ENCODE measurements around the gene CELF1.

CELF1 gene

DNA sequence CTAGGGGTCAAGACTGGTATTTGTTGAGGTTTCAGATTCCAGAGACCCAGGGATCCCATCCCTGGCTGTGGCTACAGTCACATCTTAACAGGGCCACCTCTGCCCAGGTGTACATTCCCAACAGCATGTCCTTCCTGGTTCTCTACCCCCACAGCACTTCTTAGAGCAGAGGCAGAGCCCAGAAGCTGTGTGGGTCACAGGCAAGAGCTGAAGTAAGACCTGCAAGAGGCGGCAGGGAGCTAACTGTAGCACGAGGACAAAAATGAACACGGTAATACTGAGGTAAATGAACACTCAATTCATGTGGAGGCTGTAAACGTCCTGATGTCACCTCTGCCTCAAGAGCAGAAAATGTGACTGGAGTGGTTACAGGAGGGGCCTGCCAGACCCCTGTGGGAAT is 82.3 kb downstream of the CELF1 start:
- Histone ChIP-seq H3K36me3 (peaks cover 88% of the 10 kb centered on the region), H3K27ac (no peak overlapping the region), H3K9me3 (no peaks in the 10 kb centered on the region), H3K4me1 (ENCODE audit: control insufficient read depth in 1 of 2, insufficient read depth in 1 of 2, low read depth in 1 of 2, low read length in 1 of 2) (no peaks in the 10 kb centered on the region), H3K27me3 (no peaks in the 10 kb centered on the region), H3K4me3 (ENCODE audit: low read depth in 1 of 2, low read length in 1 of 2) (no peak overlapping the region)
- TF ChIP-seq, protein P1, sequence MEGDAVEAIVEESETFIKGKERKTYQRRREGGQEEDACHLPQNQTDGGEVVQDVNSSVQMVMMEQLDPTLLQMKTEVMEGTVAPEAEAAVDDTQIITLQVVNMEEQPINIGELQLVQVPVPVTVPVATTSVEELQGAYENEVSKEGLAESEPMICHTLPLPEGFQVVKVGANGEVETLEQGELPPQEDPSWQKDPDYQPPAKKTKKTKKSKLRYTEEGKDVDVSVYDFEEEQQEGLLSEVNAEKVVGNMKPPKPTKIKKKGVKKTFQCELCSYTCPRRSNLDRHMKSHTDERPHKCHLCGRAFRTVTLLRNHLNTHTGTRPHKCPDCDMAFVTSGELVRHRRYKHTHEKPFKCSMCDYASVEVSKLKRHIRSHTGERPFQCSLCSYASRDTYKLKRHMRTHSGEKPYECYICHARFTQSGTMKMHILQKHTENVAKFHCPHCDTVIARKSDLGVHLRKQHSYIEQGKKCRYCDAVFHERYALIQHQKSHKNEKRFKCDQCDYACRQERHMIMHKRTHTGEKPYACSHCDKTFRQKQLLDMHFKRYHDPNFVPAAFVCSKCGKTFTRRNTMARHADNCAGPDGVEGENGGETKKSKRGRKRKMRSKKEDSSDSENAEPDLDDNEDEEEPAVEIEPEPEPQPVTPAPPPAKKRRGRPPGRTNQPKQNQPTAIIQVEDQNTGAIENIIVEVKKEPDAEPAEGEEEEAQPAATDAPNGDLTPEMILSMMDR (IDR thresholded peaks at IDR 0.05) = no peak

GRCh38 chr11:47469361-47470179 is 83.4 kb downstream of the CELF1 start:
- Histone ChIP-seq H3K4me1 (ENCODE audit: control insufficient read depth in 1 of 2, insufficient read depth in 1 of 2, low read depth in 1 of 2, low read length in 1 of 2) (no peaks in the 10 kb centered on the region), H3K4me3 (ENCODE audit: low read depth in 1 of 2, low read length in 1 of 2) (no peak overlapping the region), H3K36me3 (peaks cover 83% of the 10 kb centered on the region), H3K27ac (peak overlapping the region; percentile 35), H3K27me3 (no peaks in the 10 kb centered on the region), H3K9me3 (no peaks in the 10 kb centered on the region)
- TF ChIP-seq, protein P1 (IDR thresholded peaks at IDR 0.05) = no peak

DNA sequence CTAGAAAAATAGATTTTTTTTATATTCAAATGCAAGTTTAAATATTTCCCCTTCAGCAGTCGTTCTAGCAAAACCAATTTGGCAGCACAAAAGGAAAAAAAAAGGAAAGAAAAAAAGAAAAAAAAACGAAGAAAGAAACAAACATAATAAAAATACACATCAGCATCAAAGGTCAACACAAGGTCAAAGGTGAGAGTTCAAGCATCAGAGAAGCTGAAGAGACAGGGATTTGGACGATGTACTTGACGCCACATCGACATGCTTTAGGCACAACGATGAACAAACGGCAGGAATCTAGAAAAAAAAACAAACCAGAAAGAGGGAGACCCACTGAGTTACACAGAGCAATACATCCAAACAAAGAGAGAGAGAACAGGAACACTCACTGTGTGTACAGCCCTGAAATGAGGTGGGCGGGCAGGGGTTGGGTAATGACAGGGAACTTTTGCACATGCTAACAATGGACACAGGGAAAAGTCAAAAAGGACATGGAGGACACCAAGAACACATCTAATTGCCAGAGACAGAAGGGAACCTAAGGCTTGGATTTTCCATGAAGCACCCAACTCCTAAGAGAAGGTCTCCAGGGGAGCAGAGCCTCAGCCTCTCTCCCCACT is 84.2 kb downstream of the CELF1 start:
- peak overlapping the region; percentile 35 for H3K27ac ChIP-seq

GRCh38 chr11:47467357-47467756 is 85.6 kb downstream of the CELF1 start:
- H3K27ac ChIP-seq = no peak overlapping the region
- TF ChIP-seq, protein P1 (IDR thresholded peaks at IDR 0.05) = no peak
- no peaks in the 10 kb centered on the region for H3K9me3 ChIP-seq
- peaks cover 75% of the 10 kb centered on the region for H3K36me3 ChIP-seq
- no peaks in the 10 kb centered on the region for H3K27me3 ChIP-seq
- H3K4me3 ChIP-seq (ENCODE audit: low read depth in 1 of 2, low read length in 1 of 2) = no peak overlapping the region
- H3K4me1 ChIP-seq (ENCODE audit: control insufficient read depth in 1 of 2, insufficient read depth in 1 of 2, low read depth in 1 of 2, low read length in 1 of 2) = no peaks in the 10 kb centered on the region

More for the DNA sequence above, 84.2 kb downstream of the CELF1 start:
- H3K27me3 ChIP-seq = no peaks in the 10 kb centered on the region
- no peak overlapping the region for H3K4me3 ChIP-seq (ENCODE audit: low read depth in 1 of 2, low read length in 1 of 2)
- H3K4me1 ChIP-seq (ENCODE audit: control insufficient read depth in 1 of 2, insufficient read depth in 1 of 2, low read depth in 1 of 2, low read length in 1 of 2) = no peaks in the 10 kb centered on the region
- no peaks in the 10 kb centered on the region for H3K9me3 ChIP-seq
- TF ChIP-seq, protein P1 (IDR thresholded peaks at IDR 0.05) = no peak
- H3K36me3 ChIP-seq = peaks cover 79% of the 10 kb centered on the region

GRCh38 chr11:47466701-47467250 is 86.2 kb downstream of the CELF1 start:
- H3K36me3 ChIP-seq = peaks cover 75% of the 10 kb centered on the region
- no peaks in the 10 kb centered on the region for H3K27me3 ChIP-seq
- TF ChIP-seq, protein P1 (IDR thresholded peaks at IDR 0.05) = no peak
- no peak overlapping the region for H3K4me3 ChIP-seq (ENCODE audit: low read depth in 1 of 2, low read length in 1 of 2)
- H3K9me3 ChIP-seq = no peaks in the 10 kb centered on the region
- H3K4me1 ChIP-seq (ENCODE audit: control insufficient read depth in 1 of 2, insufficient read depth in 1 of 2, low read depth in 1 of 2, low read length in 1 of 2) = no peaks in the 10 kb centered on the region
- H3K27ac ChIP-seq = no peak overlapping the region
